ENCODE data around the gene IQGAP1. TPM values are rescaled to one million over a fixed set of nuclear protein-coding genes. Genes with fewer than 3 reads are reported as not detected.

The IQGAP1 gene
- total and polyA plus RNA-seq, 2 of the 13 experiments (the other 11 are each of a cell fraction or from before 2014, with no cell fraction given) = 29.5 to 37.9 TPM

DNA sequence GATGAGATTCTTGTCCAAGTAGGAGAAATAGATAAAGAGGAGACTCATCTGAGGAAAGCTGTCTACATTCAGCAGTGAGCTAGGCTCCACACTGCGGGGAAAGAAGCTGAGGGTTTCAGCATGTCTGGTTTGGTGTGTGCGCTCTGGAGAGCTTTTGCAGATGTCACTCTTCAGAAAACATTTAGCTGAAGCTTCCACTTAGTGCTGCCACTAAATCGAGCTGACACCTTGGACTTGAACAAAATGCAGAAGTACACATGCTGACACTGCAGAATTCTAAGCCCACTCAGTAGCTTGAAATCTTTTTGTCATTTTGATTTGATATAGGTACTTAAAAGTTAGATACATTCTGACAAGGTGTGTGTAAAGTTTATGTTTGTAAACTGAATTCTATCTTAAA is 109.3 kb downstream of the IQGAP1 start (continued):
- TF ChIP-seq, protein P1, sequence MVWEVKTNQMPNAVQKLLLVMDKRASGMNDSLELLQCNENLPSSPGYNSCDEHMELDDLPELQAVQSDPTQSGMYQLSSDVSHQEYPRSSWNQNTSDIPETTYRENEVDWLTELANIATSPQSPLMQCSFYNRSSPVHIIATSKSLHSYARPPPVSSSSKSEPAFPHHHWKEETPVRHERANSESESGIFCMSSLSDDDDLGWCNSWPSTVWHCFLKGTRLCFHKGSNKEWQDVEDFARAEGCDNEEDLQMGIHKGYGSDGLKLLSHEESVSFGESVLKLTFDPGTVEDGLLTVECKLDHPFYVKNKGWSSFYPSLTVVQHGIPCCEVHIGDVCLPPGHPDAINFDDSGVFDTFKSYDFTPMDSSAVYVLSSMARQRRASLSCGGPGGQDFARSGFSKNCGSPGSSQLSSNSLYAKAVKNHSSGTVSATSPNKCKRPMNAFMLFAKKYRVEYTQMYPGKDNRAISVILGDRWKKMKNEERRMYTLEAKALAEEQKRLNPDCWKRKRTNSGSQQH (CRISPR knock-in tag; IDR thresholded peaks at IDR 0.05; ENCODE audit: low read depth) = no peak
- TF ChIP-seq ZNF44 (CRISPR knock-in tag; IDR thresholded peaks at IDR 0.05) (no peak), SSRP1 (CRISPR knock-in tag; IDR thresholded peaks at IDR 0.05) (no peak), JUN (CRISPR knock-in tag; IDR thresholded peaks at IDR 0.05) (no peak), KMT2B (CRISPR knock-in tag; IDR thresholded peaks at IDR 0.05) (no peak), TAF15 (IDR thresholded peaks at IDR 0.05; ENCODE audit: low read depth, low read length, poor library complexity, severe bottlenecking) (no peak)

DNA sequence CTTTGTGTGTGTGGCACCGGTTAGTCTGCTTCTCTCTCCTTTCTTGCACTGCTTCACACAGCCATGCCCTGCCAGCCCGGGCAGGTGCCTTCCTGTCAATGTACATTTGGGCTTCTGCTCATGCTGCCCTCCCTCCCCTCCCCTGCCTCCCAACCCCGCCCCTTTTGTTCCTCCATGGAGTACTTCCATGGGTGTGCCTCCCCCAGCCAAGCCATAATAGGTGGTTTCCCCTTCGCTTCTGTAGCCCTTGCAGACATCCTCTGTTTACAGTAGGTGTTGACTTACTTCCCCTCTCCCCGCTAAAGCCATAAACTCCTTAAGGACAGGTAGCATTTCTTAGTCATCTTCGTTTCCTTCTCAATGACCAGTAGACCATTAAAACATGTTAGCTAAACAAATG is 109.9 kb downstream of the IQGAP1 start:
- FAIRE-seq (no peak), ATAC-seq (no peak), DNase-seq (ENCODE audit: low spot score) (no peak)
- Histone ChIP-seq H3K4me3 (replicated peaks in 1 of 3; ENCODE audit: insufficient read depth in 1 of 3, low read depth in 2 of 3, low read length in 3 of 3) (no peak overlapping the region), H3K27ac (ENCODE audit: extremely low read length, insufficient read depth, low read length) (no peak overlapping the region), H2AFZ (ENCODE audit: low read length) (no peak overlapping the region), H3K9ac (ENCODE audit: insufficient read depth, low read depth, low read length) (no peak overlapping the region), H3K27me3 (ENCODE audit: control insufficient read depth in 1 of 2, insufficient read depth in 2 of 2, low read length in 2 of 2) (no peaks in the 10 kb centered on the region), H3K9me3 (ENCODE audit: low read length) (no peaks in the 10 kb centered on the region), H4K20me1 (ENCODE audit: insufficient read depth, low read length) (no peaks in the 10 kb centered on the region), H3K4me2 (ENCODE audit: low read depth, low read length) (no peak overlapping the region), H3K79me2 (ENCODE audit: insufficient read depth, low read length) (no peaks in the 10 kb centered on the region), H3K36me3 (replicated peaks in 1 of 2; ENCODE audit: control insufficient read depth in 1 of 2, insufficient read depth in 2 of 2, low read length in 2 of 2) (peaks cover 6 to 36% of the 10 kb centered on the region in 2 experiments), H3K4me1 (ENCODE audit: insufficient read depth, low read length) (no peaks in the 10 kb centered on the region)
- in situ Hi-C loops (cut with HindIII; ENCODE audit: extremely low pct_ligation_motif_present, low pct_unique_long_range_greater_than_20kb) (no loop called here), intact Hi-C loops (cut with micrococcal nuclease; ENCODE audit: unreplicated experiment) (no loop called here)
- BruUV-seq (replicated peaks) = no TSS peak
- TF ChIP-seq, protein P2, sequence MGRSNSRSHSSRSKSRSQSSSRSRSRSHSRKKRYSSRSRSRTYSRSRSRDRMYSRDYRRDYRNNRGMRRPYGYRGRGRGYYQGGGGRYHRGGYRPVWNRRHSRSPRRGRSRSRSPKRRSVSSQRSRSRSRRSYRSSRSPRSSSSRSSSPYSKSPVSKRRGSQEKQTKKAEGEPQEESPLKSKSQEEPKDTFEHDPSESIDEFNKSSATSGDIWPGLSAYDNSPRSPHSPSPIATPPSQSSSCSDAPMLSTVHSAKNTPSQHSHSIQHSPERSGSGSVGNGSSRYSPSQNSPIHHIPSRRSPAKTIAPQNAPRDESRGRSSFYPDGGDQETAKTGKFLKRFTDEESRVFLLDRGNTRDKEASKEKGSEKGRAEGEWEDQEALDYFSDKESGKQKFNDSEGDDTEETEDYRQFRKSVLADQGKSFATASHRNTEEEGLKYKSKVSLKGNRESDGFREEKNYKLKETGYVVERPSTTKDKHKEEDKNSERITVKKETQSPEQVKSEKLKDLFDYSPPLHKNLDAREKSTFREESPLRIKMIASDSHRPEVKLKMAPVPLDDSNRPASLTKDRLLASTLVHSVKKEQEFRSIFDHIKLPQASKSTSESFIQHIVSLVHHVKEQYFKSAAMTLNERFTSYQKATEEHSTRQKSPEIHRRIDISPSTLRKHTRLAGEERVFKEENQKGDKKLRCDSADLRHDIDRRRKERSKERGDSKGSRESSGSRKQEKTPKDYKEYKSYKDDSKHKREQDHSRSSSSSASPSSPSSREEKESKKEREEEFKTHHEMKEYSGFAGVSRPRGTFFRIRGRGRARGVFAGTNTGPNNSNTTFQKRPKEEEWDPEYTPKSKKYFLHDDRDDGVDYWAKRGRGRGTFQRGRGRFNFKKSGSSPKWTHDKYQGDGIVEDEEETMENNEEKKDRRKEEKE (IDR thresholded peaks at IDR 0.05) = no peak
- TF ChIP-seq BRCA1 (CRISPR knock-in tag; IDR thresholded peaks at IDR 0.05) (no peak), ZNF430 (CRISPR knock-in tag; IDR thresholded peaks at IDR 0.05) (no peak), SP1 (IDR thresholded peaks at IDR 0.05) (no peak), SP1 (CRISPR knock-in tag; IDR thresholded peaks at IDR 0.05) (no peak), ZNF383 (CRISPR knock-in tag; IDR thresholded peaks at IDR 0.05; ENCODE audit: borderline replicate concordance) (no peak), ZNF296 (CRISPR knock-in tag; conservative IDR thresholded peaks at IDR 0.05) (no peak), ARNT2 (CRISPR knock-in tag; IDR thresholded peaks at IDR 0.05; ENCODE audit: low read depth) (no peak)
- POLR2A ChIA-PET = no interaction called here
- 95% methylated on average over 6 of the region's 6 CpGs for WGBS (ENCODE audit: low lambda C conversion rate)
- CTCF ChIA-PET (ENCODE audit: low intra/inter-chr PET ratio, low total read pairs) = no interaction called here

Measured in HepG2 (cell line).